ENCODE measurements around the gene SLC25A42. TPM values are rescaled to one million over a fixed set of nuclear protein-coding genes. Genes with fewer than 3 reads are reported as not detected.
A peak's percentile ranks its signal among the peaks of the same experiment; 100 is the strongest.

SLC25A42 gene
- total and polyA plus RNA-seq, 2 experiments from 2014 or later: 13.8 to 23.2 TPM

- H3K4me1 ChIP-seq (ENCODE audit: insufficient read depth): no peaks in the 10 kb centered on the region
- H3K9me2 ChIP-seq (replicated peaks; ENCODE audit: insufficient read depth): no peaks in the 10 kb centered on the region
- no peaks in the 10 kb centered on the region for H3K27me3 ChIP-seq
- peak overlapping the region; percentile 74 for H3K4me2 ChIP-seq
- H3K79me2 ChIP-seq: peaks cover 7% of the 10 kb centered on the region
- no peaks in the 10 kb centered on the region for H4K20me1 ChIP-seq (ENCODE audit: insufficient read depth, poor library complexity, severe bottlenecking)
- H3K27ac ChIP-seq: peak overlapping the region; percentile 20
- 76% methylated on average over 4 of the region's 4 CpGs for WGBS (ENCODE audit: low lambda C conversion rate, missing lambda C conversion rate)
- H2AFZ ChIP-seq: peak overlapping the region; percentile 18
- DNase-seq (ENCODE audit: low spot score): no peak
- no peak for TF ChIP-seq EZH2 (IDR thresholded peaks at IDR 0.05; ENCODE audit: borderline replicate concordance)
- TF ChIP-seq CTCF (IDR thresholded peaks at IDR 0.05; ENCODE audit: poor library complexity): no peak
- no peak for TF ChIP-seq EZH2phosphoT487 (IDR thresholded peaks at IDR 0.05; ENCODE audit: low read depth, severe bottlenecking, unreplicated experiment)
- no peak overlapping the region for H3K4me3 ChIP-seq
- no peaks in the 10 kb centered on the region for H3K36me3 ChIP-seq (replicated peaks; ENCODE audit: insufficient read depth, low read depth)
- no peaks in the 10 kb centered on the region for H3K9me3 ChIP-seq (ENCODE audit: low read depth)
These were observed 1.2 kb upstream of the SLC25A42 start for GRCh38 chr19:19062454-19063182.

- no peaks in the 10 kb centered on the region for H3K27me3 ChIP-seq
- no peak overlapping the region for H2AFZ ChIP-seq
- H4K20me1 ChIP-seq (ENCODE audit: insufficient read depth, poor library complexity, severe bottlenecking): no peaks in the 10 kb centered on the region
- H3K4me2 ChIP-seq: peak overlapping the region; percentile 88
- H3K4me1 ChIP-seq (ENCODE audit: insufficient read depth): no peaks in the 10 kb centered on the region
- no peak overlapping the region for H3K27ac ChIP-seq
- peak; percentile 44 for TF ChIP-seq CTCF (IDR thresholded peaks at IDR 0.05; ENCODE audit: poor library complexity)
- no peak for TF ChIP-seq EZH2 (IDR thresholded peaks at IDR 0.05; ENCODE audit: borderline replicate concordance)
- DNase-seq (ENCODE audit: low spot score): no peak
- peaks cover 7% of the 10 kb centered on the region for H3K79me2 ChIP-seq
- peak overlapping the region; percentile 3 for H3K4me3 ChIP-seq
- H3K9me2 ChIP-seq (replicated peaks; ENCODE audit: insufficient read depth): no peaks in the 10 kb centered on the region
- H3K9me3 ChIP-seq (ENCODE audit: low read depth): no peaks in the 10 kb centered on the region
- WGBS (ENCODE audit: low lambda C conversion rate, missing lambda C conversion rate): 65% methylated on average over 5 of the region's 29 CpGs
- H3K36me3 ChIP-seq (replicated peaks; ENCODE audit: insufficient read depth, low read depth): no peaks in the 10 kb centered on the region
These were observed 416 bp downstream of the SLC25A42 start for GRCh38 chr19:19064098-19064722.

DNA sequence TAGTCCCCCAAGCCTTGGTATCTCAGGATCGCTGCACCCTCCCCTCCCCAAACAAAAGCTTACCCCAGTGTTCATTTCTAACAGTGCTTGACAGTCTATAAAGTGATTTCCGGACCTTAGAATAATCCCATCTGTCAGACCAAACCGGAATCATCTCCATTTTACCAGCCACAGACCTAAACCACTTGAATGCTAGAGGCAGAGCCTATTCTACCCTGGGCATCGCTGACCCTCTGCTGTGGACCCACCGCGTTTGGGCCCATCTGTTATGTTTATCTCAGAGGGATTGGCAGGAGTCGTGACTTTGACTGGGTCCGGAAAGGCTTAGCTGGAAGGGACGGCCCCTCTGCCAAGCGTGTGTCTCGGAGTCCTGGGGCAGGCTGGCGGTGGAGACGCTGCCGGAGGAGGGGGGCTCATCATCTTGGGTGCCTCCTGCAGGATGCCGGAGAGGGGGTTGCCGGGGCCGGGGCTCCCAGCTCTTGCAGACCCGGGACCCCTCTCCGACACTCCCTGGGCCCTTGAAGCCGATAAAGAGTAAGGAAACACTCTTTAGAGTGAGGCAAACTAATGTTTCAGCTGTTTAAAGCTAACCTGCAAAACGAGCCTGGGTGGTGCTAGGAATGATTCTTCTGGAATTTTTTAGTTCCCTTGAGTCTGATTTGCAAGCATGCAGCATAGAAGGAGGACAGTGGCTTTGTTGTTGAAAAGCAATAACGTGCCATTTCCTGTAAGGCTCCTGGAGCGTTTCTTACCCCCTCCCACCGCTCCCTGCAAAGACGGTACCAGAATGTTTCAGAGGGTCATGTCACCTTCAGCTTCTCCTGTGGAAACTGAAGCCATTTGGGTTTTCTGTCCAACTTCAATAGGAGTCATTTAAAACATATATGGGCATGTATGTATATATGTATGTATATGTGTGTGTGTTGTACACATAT is 1.3 kb downstream of the SLC25A42 start:
- no peak for DNase-seq (ENCODE audit: low spot score)

More for the DNA sequence above, 1.3 kb downstream of the SLC25A42 start:
- Histone ChIP-seq H3K79me2 (peaks cover 7% of the 10 kb centered on the region), H3K27me3 (no peaks in the 10 kb centered on the region), H3K27ac (no peak overlapping the region), H3K9me3 (ENCODE audit: low read depth) (no peaks in the 10 kb centered on the region), H4K20me1 (ENCODE audit: insufficient read depth, poor library complexity, severe bottlenecking) (no peaks in the 10 kb centered on the region), H3K36me3 (replicated peaks; ENCODE audit: insufficient read depth, low read depth) (no peaks in the 10 kb centered on the region), H3K9me2 (replicated peaks; ENCODE audit: insufficient read depth) (no peaks in the 10 kb centered on the region), H3K4me3 (peak overlapping the region; percentile 3), H3K4me2 (peak overlapping the region; percentile 88), H3K4me1 (ENCODE audit: insufficient read depth) (no peaks in the 10 kb centered on the region), H2AFZ (peak overlapping the region; percentile 17)
- no peak for TF ChIP-seq EZH2 (IDR thresholded peaks at IDR 0.05; ENCODE audit: borderline replicate concordance)
- TF ChIP-seq CTCF (IDR thresholded peaks at IDR 0.05; ENCODE audit: poor library complexity): no peak
- no peak for TF ChIP-seq EZH2phosphoT487 (IDR thresholded peaks at IDR 0.05; ENCODE audit: low read depth, severe bottlenecking, unreplicated experiment)
- 20% methylated on average over 25 of the region's 25 CpGs for WGBS (ENCODE audit: low lambda C conversion rate, missing lambda C conversion rate)
